Natural killer cell (primary cell): ENCODE results near the gene CX3CL1. TPM values are rescaled to one million over a fixed set of nuclear protein-coding genes. Genes with fewer than 3 reads are reported as not detected.

Source experiments
- ATAC-seq, 3 donors: fragments of 150-1000 bp in 2 of 3; fragments of 200-7000 bp in 1 of 3; cut with Tn5 transposase; 1 replicate in 1 of 3; 2 replicates in 2 of 3; pipeline ENCODE4 v1.10.0; 2021; ENCODE audit warnings: mild to moderate bottlenecking in 2 of 3, moderate library complexity in 2 of 3
- DNase-seq, 2 donors: peaks; one replicate each; pipeline versions ENCODE4 v3.0.0 to v3.0.0-alpha.2; 2013 to 2021; ENCODE audit warnings: mixed read lengths in 1 of 2
- H3K27ac ChIP-seq: one replicate; pipeline ENCODE4 v1.5.1; 2013; ENCODE audit warnings: mild to moderate bottlenecking, low read length
- H3K27me3 ChIP-seq: one replicate; pipeline ENCODE4 v1.6.1; 2013; ENCODE audit warnings: low read length; ENCODE audit not compliant: control insufficient read depth, insufficient read depth
- H3K36me3 ChIP-seq: one replicate; pipeline ENCODE4 v1.6.1; 2013; ENCODE audit warnings: low read length; ENCODE audit not compliant: control insufficient read depth, insufficient read depth
- H3K4me1 ChIP-seq: one replicate; pipeline ENCODE4 v1.6.1; 2013; ENCODE audit warnings: low read length; ENCODE audit not compliant: control insufficient read depth, insufficient read depth
- H3K4me3 ChIP-seq: one replicate; pipeline ENCODE4 v1.5.1; 2013; ENCODE audit warnings: low read length
- H3K9me3 ChIP-seq: one replicate; pipeline ENCODE4 v1.6.1; 2013; ENCODE audit warnings: low read length; ENCODE audit not compliant: control insufficient read depth, insufficient read depth
- H3K27ac Mint-ChIP-seq, 2 donors: one replicate each; pipeline ENCODE4 v1.8.0; 2022; ENCODE audit warnings: mild to moderate bottlenecking in 2 of 2, mixed read lengths in 2 of 2, moderate library complexity in 1 of 2
- H3K27me3 Mint-ChIP-seq, 2 donors: one replicate each; pipeline ENCODE4 v1.8.0; 2022; ENCODE audit warnings: low read depth in 2 of 2, mixed read lengths in 2 of 2
- H3K36me3 Mint-ChIP-seq: one replicate; pipeline ENCODE4 v1.8.0; 2022; ENCODE audit warnings: mixed read lengths
- H3K4me1 Mint-ChIP-seq, 2 donors: one replicate each; pipeline ENCODE4 v1.8.0; 2022; ENCODE audit warnings: mixed read lengths in 2 of 2
- H3K4me3 Mint-ChIP-seq: one replicate; pipeline ENCODE4 v1.8.0; 2022; ENCODE audit warnings: mild to moderate bottlenecking, moderate library complexity, mixed read lengths
- H3K9me3 Mint-ChIP-seq, 2 donors: one replicate each; pipeline ENCODE4 v1.8.0; 2022; ENCODE audit warnings: mixed read lengths in 2 of 2
- WGBS: methylation state at CpG from one replicate; pipeline ENCODE4 v1.1.7; 2013; ENCODE audit warnings: missing lambda C conversion rate; ENCODE audit not compliant: insufficient coverage; 5-methylcytosine and 5-hydroxymethylcytosine counted together
- intact Hi-C: fragments of 100-400 bp; cut with micrococcal nuclease; formaldehyde crosslinking; loops from one replicate; pipeline ENCODE4 v1.14.2; 2022
- total RNA-seq, 4 donors: library from RNA; stranded (reverse); fragments of 120-200 nt in 1 of 4; gene quantifications; one replicate each; pipeline versions ENCODE4 v1.2.3 to v1.2.4, GENCODE V29; 2013 to 2022
- TF ChIP-seq, protein P1 (sequence below): fragments of 200-600 bp; IDR thresholded peaks from one replicate; pipeline ENCODE4 v1.8.0; 2022; ENCODE audit warnings: antibody characterized with exemption

Gene CX3CL1
- total RNA-seq, 3 donors from 2014 or later (not counting 1 experiment from before 2014, with no cell fraction given), result not detected

GRCh38 chr16:57355898-57356414 is 16.3 kb upstream of the CX3CL1 start:
- Histone ChIP-seq H3K4me3 (no peak overlapping the region), H3K9me3 (no peaks in the 10 kb centered on the region), H3K36me3 (no peaks in the 10 kb centered on the region), H3K27me3 (peaks cover 2% of the 10 kb centered on the region), H3K4me1 (peaks cover 5% of the 10 kb centered on the region), H3K27ac (no peak overlapping the region)
- intact Hi-C loops, result no loop called here
- no peak for DNase-seq
- TF ChIP-seq, protein P1, sequence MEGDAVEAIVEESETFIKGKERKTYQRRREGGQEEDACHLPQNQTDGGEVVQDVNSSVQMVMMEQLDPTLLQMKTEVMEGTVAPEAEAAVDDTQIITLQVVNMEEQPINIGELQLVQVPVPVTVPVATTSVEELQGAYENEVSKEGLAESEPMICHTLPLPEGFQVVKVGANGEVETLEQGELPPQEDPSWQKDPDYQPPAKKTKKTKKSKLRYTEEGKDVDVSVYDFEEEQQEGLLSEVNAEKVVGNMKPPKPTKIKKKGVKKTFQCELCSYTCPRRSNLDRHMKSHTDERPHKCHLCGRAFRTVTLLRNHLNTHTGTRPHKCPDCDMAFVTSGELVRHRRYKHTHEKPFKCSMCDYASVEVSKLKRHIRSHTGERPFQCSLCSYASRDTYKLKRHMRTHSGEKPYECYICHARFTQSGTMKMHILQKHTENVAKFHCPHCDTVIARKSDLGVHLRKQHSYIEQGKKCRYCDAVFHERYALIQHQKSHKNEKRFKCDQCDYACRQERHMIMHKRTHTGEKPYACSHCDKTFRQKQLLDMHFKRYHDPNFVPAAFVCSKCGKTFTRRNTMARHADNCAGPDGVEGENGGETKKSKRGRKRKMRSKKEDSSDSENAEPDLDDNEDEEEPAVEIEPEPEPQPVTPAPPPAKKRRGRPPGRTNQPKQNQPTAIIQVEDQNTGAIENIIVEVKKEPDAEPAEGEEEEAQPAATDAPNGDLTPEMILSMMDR, result no peak
- 89% methylated on average over 5 of the region's 5 CpGs for WGBS
- H3K27ac Mint-ChIP-seq, result no peak overlapping the region
- H3K4me1 Mint-ChIP-seq, result peaks cover 0 to 5% of the 10 kb centered on the region in 2 donors
- no peaks in the 10 kb centered on the region for H3K9me3 Mint-ChIP-seq
- ATAC-seq, result no peak
- no peak overlapping the region for H3K4me3 Mint-ChIP-seq
- H3K27me3 Mint-ChIP-seq, result peaks cover 7 to 14% of the 10 kb centered on the region in 2 donors
- H3K36me3 Mint-ChIP-seq, result no peaks in the 10 kb centered on the region

GRCh38 chr16:57356547-57356946 is 15.7 kb upstream of the CX3CL1 start:
- Mint-ChIP-seq H3K36me3 (no peaks in the 10 kb centered on the region), H3K27ac (no peak overlapping the region), H3K4me3 (no peak overlapping the region), H3K27me3 (peaks cover 7 to 14% of the 10 kb centered on the region in 2 donors), H3K9me3 (no peaks in the 10 kb centered on the region), H3K4me1 (peaks cover 0 to 5% of the 10 kb centered on the region in 2 donors)
- peaks cover 5% of the 10 kb centered on the region for H3K4me1 ChIP-seq
- TF ChIP-seq, protein P1, result no peak
- 95% methylated on average over 3 of the region's 4 CpGs for WGBS
- no peak for DNase-seq
- intact Hi-C loops, result no loop called here
- H3K27me3 ChIP-seq, result peaks cover 2% of the 10 kb centered on the region
- no peaks in the 10 kb centered on the region for H3K36me3 ChIP-seq
- no peak overlapping the region for H3K27ac ChIP-seq
- H3K4me3 ChIP-seq, result no peak overlapping the region
- no peaks in the 10 kb centered on the region for H3K9me3 ChIP-seq
- no peak for ATAC-seq

- DNase-seq (no peak), ATAC-seq (no peak)
- H3K27me3 Mint-ChIP-seq, result peaks cover 3 to 5% of the 10 kb centered on the region in 2 donors
- Histone ChIP-seq H3K27me3 (no peaks in the 10 kb centered on the region), H3K9me3 (no peaks in the 10 kb centered on the region), H3K36me3 (no peaks in the 10 kb centered on the region), H3K27ac (no peak overlapping the region), H3K4me1 (peaks cover 5% of the 10 kb centered on the region), H3K4me3 (no peak overlapping the region)
- no peaks in the 10 kb centered on the region for H3K9me3 Mint-ChIP-seq
- WGBS, result 76% methylated on average over 9 of the region's 9 CpGs
- TF ChIP-seq, protein P1, result no peak
- intact Hi-C loops, result no loop called here
- H3K4me1 Mint-ChIP-seq, result peaks cover 0 to 5% of the 10 kb centered on the region in 2 donors
- no peak overlapping the region for H3K4me3 Mint-ChIP-seq
- no peak overlapping the region for H3K27ac Mint-ChIP-seq
- H3K36me3 Mint-ChIP-seq, result no peaks in the 10 kb centered on the region
Observed at GRCh38 chr16:57357330-57358085, 14.8 kb upstream of the CX3CL1 start.
